Cardiac septum (tissue), 1 donor: ENCODE data around the gene TPGS1. TPM values are rescaled to one million over a fixed set of nuclear protein-coding genes. Genes with fewer than 3 reads are reported as not detected.
"Not testable (repeated sequence)": the region's sequence is repeated elsewhere in the genome, so short reads cannot be mapped to it uniquely, and the experiment has no call there.

Experiments used
- DNase-seq: peaks from one replicate; pipeline ENCODE4 v3.0.0-alpha.2; 2020; ENCODE audit warnings: low spot score
- intact Hi-C: fragments of 100-400 bp; cut with DNase I; formaldehyde crosslinking; loops from one replicate; pipeline ENCODE4 v1.14.0; 2022
- total RNA-seq: library from RNA; stranded (reverse); fragmentation: NEBNext Ultra II Directional; extraction: Animal tissue kit (Norgen Biotek cat#: 25700); gene quantifications from one replicate; pipeline ENCODE4 v1.2.1, GENCODE V29; 2021
- donor health status: DM: no; HTN: no; CAD: no.

The TPGS1 gene
- total RNA-seq, 1 donor from 2014 or later = 11.2 TPM

DNA sequence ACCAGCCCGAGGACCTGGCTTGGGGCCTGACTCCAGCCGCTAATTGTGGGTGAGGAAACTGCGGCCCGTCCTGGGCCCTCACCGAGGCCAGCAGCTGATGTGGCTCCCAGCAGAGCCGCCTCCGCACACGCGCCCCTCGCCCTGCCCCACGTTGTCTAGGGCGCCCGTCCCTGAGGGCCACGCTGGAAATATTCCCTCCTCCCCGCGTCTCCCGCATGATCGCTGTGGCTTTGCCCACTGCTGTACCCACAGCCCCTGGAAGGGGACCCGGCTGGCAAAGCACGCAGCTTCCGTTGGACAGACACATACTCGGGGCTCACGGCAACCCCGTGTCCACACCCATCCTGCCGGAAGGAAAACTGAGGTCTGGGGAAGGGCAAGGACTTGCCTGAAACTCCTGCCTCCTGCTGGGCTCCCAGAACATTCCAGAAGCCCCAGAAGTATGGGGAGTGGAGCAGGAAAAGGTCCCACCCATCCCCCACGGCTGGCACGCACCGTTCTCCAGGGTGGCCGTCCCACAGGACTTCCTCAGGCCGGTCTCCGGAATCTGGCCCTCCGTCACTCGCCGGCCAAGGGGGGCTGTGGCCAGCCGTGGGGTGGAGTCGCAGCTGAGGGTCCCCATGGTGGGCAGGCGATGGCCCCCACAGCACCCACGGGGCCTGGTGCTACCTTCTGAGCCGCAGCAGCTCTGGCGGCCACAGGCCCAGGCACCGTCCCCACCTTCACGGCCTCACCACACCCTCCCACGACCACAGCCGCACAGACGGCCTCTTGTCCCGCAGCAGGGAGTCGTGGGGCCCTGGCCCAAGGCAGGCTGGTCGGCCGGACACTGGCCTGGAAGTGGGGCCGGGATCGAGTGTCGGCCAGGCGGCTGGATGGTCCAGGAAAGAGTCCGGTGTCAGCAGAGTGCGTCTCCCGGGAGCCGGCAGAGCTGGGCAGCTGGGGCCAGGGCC lies 32.9 kb upstream of the TPGS1 start:
- intact Hi-C loops = no loop called here
- no peak for DNase-seq

DNA sequence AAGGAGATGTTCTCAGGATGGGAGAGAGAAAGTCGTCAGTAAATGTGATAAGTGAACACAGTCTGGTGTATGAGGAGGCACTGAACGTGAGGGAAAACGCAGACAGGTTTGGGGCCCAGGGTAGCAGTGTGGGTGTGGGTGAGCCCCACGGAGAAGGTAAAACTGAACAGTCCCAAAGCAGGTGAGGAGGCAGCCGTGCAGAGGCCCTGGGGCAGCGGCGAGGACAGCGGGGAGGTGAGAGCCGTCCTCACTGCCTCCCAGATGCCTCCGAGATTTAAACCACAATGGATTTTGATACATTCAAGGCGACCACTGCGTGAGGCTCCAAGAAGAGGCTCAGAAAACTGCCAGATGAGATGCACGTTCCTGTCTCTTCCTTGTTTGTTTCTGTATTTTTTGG lies 31.9 kb upstream of the TPGS1 start:
- no peak for DNase-seq
- intact Hi-C loops = no loop called here

DNA sequence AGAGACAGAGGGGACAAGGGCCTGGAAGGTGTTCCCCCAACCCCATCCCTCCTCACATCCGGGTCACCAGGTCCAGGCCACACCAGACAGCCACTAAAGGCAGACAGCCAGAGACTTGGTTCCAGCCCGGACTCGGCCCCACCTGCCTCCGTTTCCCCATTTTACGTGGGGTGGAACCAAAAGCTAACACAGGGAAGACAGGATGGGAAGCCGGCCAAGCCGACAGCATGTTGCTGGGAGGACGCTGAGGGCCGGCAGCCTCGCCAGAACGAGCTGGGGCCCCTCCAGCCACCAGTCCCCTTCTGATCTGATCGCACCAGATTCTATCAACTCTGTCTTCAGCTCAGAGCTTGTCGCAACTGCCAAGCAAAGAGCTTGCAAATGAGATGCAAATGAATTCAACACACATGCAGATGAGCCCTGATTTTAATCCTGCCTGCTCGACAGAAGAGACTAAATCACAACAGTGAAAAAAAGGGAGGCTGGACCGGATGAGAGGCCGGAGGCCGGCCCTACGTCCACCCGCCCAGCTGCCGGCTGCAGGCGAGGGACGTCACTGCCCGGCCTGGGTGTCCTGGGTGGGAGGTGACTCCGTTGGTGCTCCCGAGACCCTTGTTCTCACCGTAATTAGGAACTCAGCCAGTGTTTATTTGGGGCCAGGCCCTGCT lies 28.9 kb upstream of the TPGS1 start:
- intact Hi-C loops = no loop called here
- no peak for DNase-seq

DNA sequence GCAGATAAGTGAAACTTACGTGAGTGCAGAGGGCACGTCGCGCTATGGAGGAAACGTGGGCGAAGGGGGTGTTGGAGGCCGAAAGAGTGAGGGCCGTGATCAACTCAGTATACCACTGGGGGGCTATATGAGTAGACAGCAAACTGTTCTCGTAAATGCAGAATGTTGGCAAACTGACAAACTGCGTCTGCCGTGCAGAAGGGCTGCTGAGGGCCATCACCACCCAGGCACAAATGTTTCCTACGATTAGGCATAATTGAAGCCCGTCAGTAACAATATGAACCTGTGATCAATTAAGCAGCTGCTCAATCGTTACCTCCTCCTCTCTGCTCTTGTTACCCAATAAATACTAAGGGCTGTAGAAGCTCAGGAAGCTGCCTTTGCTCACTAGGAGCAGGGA lies 28.3 kb upstream of the TPGS1 start:
- intact Hi-C loops = no loop called here
- DNase-seq = no peak

DNA sequence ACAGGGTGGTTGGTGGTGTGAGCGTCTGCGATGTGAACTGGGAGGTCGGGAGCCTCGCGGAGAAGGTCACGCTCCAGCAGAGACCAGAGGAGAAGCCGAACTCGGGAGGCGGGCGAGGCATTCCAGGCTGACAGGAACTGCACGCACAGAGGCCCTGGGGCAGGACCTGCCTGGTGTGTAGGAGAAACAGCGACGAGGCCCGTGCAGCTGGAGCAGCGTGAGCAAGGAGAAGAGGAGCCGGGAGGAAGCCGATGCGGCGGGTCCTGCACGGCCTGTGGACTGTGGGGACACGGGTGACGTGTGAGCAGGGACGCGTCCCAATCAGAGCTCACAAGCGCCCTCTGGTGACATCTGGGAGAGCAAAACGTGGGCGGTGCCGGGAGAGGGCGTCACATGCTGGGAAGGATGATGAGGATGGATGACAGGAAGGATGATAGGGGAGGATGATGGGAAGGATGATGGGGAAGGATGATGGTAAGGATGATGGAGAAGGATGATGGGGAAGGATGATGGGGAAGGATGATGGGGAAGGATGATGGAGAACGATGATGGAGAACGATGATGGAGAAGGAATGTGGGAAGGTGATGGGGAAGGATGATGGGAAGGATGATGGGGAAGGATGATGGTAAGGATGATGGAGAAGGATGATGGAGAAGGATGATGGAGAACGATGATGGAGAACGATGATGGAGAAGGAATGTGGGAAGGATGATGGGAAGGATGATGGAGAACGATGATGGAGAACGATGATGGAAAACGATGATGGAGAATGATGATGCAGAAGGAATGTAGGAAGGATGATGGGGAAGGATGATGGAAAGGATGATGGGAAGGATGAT lies 27.1 kb upstream of the TPGS1 start:
- intact Hi-C loops = loop anchor here (5.0 kb wide), 1 partner anchor 88 kb away; no protein-coding TSS in a partner anchor
- DNase-seq = peak; percentile 85

DNA sequence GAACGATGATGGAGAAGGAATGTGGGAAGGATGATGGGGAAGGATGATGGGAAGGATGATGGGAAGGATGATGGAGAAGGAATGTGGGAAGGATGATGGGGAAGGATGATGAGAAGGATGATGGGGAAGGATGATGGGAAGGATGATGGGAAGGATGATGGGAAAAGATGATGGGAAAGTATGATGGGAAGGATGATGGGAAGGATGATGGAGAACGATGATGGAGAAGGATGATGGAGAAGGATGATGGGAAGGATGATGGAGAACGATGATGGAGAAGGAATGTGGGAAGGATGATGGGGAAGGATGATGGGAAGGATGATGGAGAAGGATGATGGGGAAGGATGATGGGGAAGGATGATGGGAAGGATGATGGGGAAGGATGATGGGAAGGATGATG lies 26.2 kb upstream of the TPGS1 start:
- not testable (repeated sequence) for DNase-seq
- intact Hi-C loops = loop anchor here (5.0 kb wide), 1 partner anchor 89 kb away; no protein-coding TSS in a partner anchor

DNA sequence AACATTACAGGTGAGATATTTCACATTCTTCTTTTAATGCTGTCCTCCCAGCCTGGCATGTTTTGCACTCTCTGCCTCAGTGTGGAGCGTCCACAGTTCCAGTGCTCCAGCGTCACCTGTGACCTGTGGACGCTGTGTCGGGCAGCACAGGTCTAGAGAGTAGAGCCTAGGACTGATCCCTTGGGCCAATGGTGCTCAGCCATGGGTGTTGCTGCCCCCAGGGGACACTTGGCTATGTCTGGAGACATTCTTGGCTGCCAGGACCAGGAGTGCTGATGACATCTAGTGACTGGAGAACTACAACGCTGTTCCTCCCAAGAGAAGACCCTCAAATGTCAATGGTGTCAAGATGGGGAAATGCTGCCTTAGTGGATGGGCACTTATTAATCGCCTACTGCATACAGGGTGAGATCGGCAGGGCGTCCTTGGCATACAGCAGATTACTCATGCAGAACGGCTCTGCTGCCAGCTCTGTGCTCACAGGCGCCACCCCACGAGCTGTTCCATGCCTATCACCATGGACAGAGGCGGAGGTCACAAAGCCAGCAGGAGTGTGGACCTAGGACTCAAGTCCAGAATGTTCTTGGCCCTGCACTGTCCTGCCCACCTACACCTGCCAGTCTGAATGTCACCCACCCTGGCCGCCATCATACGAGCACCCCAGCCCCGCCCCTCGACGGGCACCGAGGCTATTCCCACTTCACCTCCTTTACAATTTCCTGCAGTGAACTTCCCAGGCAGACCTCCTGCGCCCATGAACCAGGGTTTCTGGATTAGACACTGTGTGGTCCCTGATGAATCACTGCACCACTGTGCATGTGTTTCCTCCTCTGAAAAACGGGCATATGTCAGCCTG lies 24.9 kb upstream of the TPGS1 start:
- intact Hi-C loops = loop anchor here (5.0 kb wide), 1 partner anchor 90 kb away; no protein-coding TSS in a partner anchor
- no peak for DNase-seq

DNA sequence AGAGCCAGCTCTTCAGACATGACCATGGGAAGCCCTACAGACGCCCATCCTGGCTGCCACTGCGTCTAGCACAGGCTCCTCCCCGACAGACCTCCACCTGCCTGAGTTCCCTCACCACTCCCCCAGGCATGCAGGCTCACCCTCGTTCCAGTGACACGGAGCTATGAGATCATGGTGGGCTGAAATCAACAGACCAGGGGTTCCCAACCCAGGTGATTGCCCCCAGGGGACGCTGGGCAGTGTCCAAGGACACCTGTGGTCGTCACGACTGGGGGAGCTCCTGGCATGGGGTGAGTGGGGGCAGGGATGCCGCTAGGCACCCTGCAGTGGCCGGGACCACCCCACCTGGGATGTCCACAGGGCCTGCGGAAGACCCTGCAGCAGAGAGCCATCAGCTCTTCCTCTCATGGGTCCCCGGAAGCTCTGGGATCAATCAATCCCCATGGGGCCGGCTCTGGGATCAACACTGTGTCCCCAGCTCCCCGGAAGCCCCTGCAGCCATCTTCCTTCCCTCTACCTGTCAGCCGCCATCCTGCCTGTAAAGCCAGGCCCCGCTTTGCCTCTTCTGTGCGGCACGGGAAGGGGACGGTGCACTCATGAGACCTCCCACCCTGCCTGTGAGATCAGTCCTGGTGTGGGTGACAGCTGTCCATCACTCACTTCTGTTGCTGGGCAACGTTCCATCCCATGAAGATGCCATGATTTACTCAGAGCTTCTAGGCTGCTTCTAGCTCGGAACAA lies 23.8 kb upstream of the TPGS1 start:
- intact Hi-C loops = loop anchor here (5.0 kb wide), 1 partner anchor 91 kb away; no protein-coding TSS in a partner anchor
- DNase-seq = no peak

DNA sequence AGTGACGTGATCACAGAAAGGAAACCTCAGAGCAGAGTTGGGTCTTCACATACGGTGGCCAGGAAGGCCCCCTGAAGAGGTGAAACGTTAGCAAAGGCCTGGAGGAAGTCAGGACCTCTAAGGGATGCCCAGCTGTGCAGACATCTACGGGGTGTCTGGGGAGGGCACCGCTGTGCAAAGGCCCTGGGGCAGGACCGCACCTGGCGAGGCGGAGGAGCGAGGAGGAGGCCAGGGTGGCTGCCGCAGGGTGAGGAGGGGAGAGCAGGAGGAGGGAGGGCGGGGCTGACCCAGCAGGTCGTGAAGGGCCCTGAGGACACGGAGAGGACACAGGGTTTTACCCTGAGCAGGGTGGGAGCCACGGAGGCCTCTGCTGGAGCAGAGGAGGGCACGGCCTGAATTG lies 22.8 kb upstream of the TPGS1 start:
- intact Hi-C loops = loop anchor here (5.0 kb wide), 1 partner anchor 92 kb away; no protein-coding TSS in a partner anchor
- no peak for DNase-seq

DNA sequence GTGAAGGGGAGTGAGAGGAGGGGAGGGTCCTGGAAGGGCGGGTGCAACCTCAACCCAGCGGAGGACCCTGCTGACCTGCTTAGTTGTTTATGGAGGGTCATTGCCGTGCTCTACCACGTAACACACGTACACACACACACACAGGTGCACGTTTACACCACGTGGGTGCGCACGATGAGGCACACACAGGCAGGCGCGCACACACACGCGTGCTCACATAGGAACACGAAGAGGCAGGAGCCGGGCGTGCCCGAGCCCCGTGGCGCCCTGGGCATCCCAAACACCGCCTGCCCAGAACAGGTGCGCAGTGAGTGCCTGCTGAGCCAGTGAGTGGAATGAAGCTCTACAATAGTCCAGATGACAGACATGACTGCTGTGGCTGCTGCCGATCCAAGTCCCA lies 22.2 kb upstream of the TPGS1 start:
- no peak for DNase-seq
- intact Hi-C loops = loop anchor here (5.0 kb wide), 1 partner anchor 103 kb away; no protein-coding TSS in a partner anchor

DNA sequence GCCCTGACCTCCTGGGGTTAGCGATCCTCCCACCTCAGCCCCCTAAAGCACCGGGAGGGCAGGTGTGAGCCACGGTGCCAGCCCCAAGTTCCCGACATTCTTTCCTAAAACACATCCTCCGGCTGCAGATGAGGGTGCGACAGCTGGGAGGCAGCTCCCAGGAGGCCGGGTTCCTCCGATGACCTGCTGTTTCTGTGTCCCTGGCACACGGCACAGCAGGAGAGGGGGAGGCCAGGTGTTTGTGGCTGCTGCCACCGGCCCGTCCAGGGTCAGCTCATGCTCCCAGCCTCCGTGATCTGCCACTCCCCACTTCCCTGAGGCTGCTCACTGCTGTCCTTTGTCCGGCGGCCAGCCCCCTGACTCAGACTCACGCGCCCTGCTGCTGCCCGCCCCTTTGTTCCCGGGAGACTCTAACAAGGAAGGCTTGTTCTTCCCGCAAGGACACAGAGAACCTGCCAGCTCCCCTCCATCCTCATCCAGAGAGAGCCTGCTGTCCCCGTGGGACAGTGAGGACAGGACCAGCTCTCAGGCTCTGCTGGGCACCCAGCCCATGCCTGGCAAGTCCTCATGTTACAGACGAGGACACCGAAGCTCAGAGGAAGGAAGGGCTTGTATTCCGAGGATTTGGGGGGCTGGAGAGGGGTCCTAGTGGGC lies 21.6 kb upstream of the TPGS1 start:
- intact Hi-C loops = loop anchor here (5.0 kb wide), 1 partner anchor 103 kb away; no protein-coding TSS in a partner anchor
- no peak for DNase-seq

DNA sequence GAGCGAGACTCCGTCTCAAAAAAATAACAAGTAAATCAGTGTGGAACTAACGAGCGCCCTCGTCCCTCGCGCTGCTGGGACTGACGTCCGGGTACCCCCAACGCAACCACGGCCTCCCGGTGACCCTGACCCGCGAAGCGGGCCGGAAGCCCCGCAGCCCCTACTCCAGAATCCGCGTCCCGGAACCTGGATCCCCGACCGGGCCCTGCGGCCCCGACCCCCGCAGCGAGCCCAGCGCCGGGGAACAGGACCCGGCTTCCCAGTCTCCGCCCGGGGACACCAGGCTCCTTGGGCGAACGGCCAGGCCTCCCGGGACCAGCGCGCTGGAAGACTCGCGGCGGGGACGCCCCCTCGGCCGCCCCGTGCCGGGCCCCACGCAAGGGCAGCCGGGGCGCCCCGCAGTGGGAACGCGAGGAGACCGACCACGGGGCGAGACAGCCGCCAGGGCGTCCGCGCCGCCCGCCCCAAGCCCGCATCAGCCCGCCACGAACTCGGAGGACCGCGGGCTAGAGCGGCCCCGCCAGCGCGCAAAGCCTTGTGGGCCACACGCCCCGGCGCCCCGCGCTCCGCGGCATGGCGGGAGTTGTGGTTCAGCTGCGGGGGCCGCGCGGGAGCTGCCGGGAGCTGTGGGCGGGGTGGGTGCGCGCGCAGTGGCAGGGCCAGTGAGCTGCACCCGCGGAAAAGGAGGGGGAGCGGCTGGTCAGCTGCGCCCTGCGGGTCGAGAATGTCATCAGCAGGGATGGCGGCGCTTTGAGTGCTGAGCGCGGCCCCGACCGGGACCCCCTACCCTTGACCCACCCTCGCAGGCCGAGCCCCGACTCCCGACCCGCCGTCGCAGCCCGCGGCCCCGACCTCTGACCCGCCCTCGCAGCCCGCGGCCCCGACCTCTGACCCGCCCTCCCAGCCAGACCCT lies 18.5 kb upstream of the TPGS1 start:
- intact Hi-C loops = loop anchor here (1.0 to 5.0 kb wide), 2 partner anchors 19 to 106 kb away; partner anchors contain the start of gene TPGS1
- peak; percentile 98 for DNase-seq

DNA sequence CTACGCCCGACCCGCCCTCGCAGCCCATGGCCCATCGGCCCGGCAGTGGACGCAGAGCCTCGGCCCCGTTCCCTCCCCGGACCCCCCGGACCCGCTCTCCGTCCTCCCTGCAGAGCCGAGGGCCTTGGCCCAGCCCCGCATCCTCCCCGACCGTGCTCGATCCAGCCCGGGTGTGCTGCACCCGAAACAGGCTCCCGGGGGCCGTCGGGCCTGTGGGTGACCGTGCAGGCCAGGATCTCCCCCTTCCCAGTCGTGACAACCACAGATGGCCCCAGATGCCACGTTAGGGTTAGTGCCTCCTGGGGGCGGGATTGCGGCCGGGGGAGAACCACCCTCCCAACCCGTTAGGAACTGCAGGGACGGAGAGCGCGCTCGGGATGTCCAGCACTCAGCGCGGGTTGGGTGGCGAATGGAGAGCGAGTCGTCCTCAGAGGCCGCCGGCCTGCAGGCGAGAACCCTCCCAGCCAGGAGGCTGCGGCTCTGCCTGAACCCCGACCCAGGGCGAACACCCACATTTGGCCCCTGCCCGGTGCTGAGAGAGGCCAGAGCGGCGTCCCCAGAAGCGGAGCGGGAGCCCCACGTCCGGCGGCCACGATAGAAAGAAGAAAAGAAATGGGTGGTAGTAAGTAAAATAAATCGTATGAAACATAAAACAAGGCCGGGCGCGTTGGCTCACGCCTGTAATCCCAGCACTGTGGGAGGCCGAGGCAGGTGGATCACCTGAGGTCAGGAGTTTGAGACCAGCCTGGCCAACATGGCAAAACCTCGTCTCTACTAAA lies 17.7 kb upstream of the TPGS1 start:
- intact Hi-C loops = loop anchor here (1.0 to 5.0 kb wide), 2 partner anchors 18 to 107 kb away; partner anchors contain the start of gene TPGS1
- DNase-seq = no peak

DNA sequence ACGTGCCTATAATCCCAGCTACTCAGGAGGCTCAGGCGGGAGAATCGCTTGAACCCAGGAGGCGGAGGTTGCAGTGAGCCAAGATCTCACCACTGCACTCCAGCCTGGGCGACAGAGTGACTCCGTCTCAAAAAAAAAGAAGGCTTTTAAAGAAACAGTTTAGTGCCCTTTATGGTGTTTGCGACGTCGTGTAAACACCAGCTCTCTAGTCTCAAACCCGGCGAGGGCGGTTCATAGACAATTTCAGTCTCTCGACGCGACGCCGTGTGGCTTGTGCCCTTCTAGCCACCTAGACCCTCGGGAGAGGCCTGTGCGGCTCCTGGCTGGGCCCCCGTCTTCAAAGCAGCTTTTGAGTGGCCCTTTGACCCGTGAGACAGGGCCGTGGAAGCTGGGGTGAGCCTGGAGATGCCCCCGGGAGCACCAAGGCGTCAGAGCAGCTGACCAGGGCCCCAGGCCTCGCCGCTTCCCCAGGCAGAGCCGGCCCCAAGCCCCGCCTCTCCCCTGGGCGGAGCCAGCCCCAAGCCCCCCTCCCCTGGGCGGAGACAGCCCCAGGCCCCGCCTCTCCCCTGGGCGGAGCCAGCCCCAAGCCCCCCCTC lies 16.1 kb upstream of the TPGS1 start:
- intact Hi-C loops = no loop called here
- no peak for DNase-seq

DNA sequence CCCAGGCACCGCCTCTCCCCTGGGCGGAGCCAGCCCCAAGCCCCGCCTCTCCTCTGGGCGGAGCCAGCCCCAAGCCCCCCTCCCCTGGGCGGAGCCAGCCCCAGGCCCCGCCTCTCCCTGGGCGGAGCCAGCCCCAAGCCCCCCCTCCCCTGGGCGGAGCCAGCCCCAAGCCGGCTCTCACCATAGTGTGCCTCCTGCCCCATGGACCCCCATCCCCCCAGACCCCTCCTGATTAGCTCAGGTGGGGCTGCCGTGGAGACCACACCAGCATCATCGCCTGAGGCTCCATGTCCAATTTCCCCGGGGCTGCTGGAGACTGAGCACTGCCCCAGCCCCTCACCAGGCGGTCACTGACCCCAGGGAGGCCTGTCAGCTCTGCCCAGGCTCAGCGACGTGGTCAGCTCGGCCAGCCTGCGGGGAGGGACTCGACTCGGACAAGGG lies 15.2 kb upstream of the TPGS1 start:
- DNase-seq = no peak
- intact Hi-C loops = no loop called here
